ACHN (cell line): ENCODE data around the gene PBX4.

Experiments
- DNase-seq: peaks from one replicate; pipeline ENCODE4 v3.0.0-alpha.2; 2015
- in situ Hi-C: cut with HindIII; loops from 2 replicates; pipeline ENCODE4 v1.10.0; 2017; ENCODE audit warnings: low sequenced_read_pairs, low pct_ligation_motif_present, low pct_unique_long_range_greater_than_20kb

Gene PBX4

DNA sequence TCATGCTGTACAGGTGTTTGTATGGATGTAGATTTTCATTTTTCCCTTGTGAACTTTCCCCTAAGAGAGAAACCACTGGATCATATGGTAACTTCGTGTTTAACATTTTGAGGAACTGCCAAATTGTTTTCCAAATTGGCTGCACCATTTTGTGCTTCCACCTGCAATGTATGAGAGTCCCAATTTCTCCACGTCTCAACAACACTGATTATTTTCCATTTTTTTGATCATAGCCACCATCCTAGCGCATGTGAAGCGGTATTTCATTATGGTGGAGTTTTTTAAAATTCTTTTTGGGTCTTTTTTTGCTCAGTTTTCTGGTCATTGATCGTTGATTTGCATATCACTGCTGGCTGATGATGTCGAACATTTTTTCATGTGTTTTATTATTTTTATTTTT is 97.5 kb downstream of the PBX4 start:
- in situ Hi-C loops, result no loop called here

DNA sequence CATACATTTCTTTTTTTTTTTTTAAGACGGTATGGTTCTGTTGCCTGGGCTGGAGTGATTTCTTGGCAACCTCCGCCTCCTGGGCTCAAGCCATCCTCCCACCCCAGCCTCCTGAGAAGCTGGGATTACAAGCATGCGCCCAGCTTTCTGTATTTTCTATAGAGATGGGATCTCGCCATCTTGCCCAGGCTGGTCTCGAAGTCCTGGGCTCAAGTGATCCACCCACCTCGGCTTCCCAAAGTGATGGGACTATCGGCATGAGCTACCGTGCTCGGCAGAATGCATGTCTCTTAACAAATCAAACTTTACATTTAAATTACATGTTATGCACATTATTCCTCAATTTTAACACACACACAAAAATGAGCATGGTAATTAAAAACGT is 101.3 kb downstream of the PBX4 start:
- in situ Hi-C loops, result no loop called here
- DNase-seq, result no peak

More for the DNA sequence above, 97.5 kb downstream of the PBX4 start:
- no peak for DNase-seq

DNA sequence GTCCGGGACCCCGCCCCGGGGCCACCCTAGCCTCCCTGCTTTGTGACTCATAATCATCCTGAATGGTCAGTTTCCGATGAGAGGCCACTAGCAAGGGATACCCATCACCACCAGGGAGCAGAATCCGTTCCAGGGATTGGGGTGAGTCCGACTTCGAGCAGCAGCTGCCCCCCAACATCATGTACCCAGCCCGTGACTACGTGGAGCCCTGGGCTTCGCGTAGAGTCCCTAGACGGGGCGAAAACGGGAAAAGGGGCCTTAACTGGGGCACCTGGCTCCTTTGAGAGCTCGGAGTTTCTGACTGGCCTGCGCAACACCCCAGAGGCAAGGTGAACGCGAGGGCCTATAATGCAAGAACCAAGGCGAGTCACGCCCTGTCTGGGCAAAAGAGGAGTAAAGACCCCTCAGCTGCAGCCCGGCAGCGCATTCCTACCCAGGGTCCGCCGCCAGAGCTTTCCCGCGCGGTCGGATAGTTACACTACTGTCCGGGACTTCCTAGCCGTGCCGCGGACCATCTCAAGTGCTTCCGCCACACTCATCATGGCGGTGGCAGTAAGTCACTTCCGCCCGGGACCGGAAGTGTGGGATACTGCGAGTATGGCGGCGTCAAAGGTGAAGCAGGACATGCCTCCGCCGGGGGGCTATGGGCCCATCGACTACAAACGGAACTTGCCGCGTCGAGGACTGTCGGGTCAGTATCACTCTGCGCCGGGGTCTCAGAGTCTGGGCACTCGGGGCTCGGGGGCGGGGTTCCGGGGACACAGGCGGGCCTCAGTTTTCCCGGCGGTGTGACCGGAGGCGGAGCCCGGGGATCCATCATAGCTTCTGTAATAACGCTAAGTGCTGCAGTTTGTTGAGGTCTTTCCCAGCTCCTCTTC is 102.6 kb downstream of the PBX4 start, which contains the start of gene NDUFA13:
NDUFA13 (plus strand) TSS at position 584 of the 878 bp plus-strand sequence; CDS start at position 598, 14 bp downstream.
- in situ Hi-C loops, result no loop called here
- peak; percentile 89 for DNase-seq

DNA sequence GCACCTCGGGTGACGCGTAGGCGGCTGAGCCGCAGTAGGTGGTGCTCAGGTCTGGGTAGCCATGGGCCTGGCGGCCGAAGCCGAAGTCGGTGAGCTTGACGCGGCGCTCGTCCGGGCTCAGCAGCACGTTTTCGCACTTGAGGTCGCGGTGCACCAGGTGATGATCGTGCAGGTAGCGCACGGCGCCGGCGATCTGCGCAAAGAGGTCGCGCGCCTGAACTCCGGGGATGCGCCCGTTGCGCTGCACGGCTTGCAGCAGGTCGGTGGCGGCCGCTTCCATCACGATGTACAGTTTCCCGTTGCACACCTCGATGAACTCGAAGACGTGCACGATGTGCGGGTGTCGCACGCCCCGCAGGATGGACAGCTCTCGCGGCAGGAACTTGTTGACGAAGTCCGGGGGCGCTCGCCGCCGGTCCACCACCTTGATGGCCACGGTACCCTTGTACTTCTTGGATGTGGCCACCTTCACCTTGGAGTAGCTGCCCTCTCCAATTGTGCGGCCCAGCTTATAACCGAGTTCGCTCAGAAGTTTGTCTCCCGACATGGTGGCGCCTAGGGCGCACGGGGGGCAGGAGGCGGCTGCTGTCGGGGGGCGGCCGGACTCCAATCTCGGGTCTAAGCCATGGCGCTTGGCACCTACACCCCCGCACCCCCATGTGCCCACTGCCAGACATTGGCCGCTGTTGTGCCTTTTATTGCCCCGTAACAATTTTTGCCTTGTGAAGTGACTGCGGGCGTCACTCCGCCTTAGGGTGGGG is 103.4 kb downstream of the PBX4 start, which contains the start of gene TSSK6:
TSSK6 (minus strand) TSS at position 668 of the 761 bp plus-strand sequence; CDS start at position 547, 121 bp downstream.
- in situ Hi-C loops, result no loop called here

DNA sequence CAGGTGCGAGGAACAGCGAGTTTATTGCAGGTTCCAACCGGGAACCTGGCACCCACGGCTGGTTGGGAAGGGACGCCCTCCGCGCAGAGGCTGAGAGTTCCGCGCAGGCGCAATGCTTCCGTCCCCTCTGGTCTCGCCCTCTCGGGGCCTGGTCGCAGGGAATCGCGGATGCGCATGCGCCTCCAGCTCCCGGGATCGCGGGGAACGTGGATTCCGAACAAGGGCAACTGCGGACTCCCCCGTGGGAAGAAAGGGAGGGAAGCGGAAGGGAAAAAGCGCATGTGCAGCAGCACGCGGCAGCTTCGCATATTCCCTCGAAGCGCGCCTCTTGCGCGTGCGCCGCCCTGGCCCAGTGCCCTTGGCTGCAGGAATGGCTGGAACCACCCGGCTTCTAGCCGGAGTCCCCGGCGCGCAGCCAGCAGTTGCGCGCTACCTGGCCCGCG is 104.3 kb downstream of the PBX4 start:
- in situ Hi-C loops, result no loop called here

More for the DNA sequence above, 103.4 kb downstream of the PBX4 start, which contains the start of gene TSSK6:
- no peak for DNase-seq

DNA sequence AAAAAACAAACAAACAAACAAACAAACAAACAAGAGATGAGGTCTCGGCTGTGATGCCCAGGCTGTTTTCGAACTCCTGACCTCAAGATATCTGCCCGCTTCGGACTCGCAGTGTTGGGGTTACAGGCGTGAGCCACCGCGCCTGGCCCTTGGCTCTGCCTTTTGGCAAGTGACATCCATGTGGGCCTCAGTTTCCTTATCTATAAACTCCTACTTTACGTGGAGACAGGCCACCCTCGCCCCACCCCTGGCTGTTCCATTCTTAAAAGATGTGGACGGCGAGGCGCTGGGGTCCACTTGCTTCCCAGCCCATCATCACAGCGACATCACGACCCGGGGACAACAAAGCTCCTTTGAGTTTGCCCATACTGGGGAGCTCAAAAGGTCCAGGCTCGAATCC is 104.8 kb downstream of the PBX4 start:
- in situ Hi-C loops, result no loop called here

More for the DNA sequence above, 104.3 kb downstream of the PBX4 start:
- DNase-seq, result no peak

More for the DNA sequence above, 104.8 kb downstream of the PBX4 start:
- DNase-seq, result no peak
